Ishikawa (cell line): ENCODE data around the gene PSMB11.

Source experiments
- CEBPB ChIP-seq: IDR thresholded peaks from 2 replicates; pipeline ENCODE4 v1.6.1; 2012
- CREB1 ChIP-seq: IDR thresholded peaks from 2 replicates; pipeline ENCODE4 v1.6.1; 2012; ENCODE audit warnings: low read depth
- EGR1 ChIP-seq: IDR thresholded peaks from 2 replicates; pipeline ENCODE4 v1.6.1; 2012
- EP300 ChIP-seq: IDR thresholded peaks from 2 replicates; pipeline ENCODE4 v1.6.1; 2012; ENCODE audit warnings: borderline replicate concordance
- FOXM1 ChIP-seq: IDR thresholded peaks from 2 replicates; pipeline ENCODE4 v1.6.1; 2012; ENCODE audit warnings: low read depth, borderline replicate concordance
- MAX ChIP-seq: IDR thresholded peaks from 2 replicates; pipeline ENCODE4 v1.6.1; 2012
- NFIC ChIP-seq: IDR thresholded peaks from 2 replicates; pipeline ENCODE4 v1.6.1; 2012
- REST ChIP-seq: IDR thresholded peaks from 2 replicates; pipeline ENCODE4 v1.6.1; 2012; ENCODE audit warnings: low read depth, mild to moderate bottlenecking
- TAF1 ChIP-seq: IDR thresholded peaks from 2 replicates; pipeline ENCODE4 v1.6.1; 2012; ENCODE audit warnings: low read depth, mild to moderate bottlenecking
- USF1 ChIP-seq: IDR thresholded peaks from 2 replicates; pipeline ENCODE4 v1.6.1; 2012
- YY1 ChIP-seq: IDR thresholded peaks from 2 replicates; pipeline ENCODE4 v1.6.1; 2012; ENCODE audit warnings: low read depth

- TF ChIP-seq TAF1 (peak; percentile 94), CREB1 (no peak), FOXM1 (no peak), REST (no peak), MAX (no peak), YY1 (peak; percentile 97), EGR1 (peak; percentile 30; the same call in 1 of the 2 replicates), CEBPB (0 out of 2 replicates have a peak, but pooled peaks have one; percentile 7), NFIC (no peak), EP300 (no peak), USF1 (no peak)
Measured at GRCh38 chr14:23071244-23071920, 29.4 kb downstream of the PSMB11 start.
